Measurements from ENCODE around the gene KMT2A.
A peak's percentile ranks its signal among the peaks of the same experiment; 100 is the strongest.
"Not testable (repeated sequence)": the region's sequence is repeated elsewhere in the genome, so short reads cannot be mapped to it uniquely, and the experiment has no call there.

KMT2A gene

GRCh38 chr11:118411530-118411929 is 24.8 kb upstream of the KMT2A start:
- WGBS, 2 experiments (ENCODE audit: insufficient coverage in 2 of 2) = 89% methylated on average over 1 of the region's 4 CpGs; no CpG with 5 or more reads in 1 of the 2 experiments
- H3K4me3 ChIP-seq (ENCODE audit: extremely low read depth, insufficient read depth, low read length, poor library complexity, severe bottlenecking) = no peak overlapping the region
- H3K36me3 ChIP-seq (ENCODE audit: control insufficient read depth, insufficient read depth, low read length) = peaks cover 33% of the 10 kb centered on the region
- no peak overlapping the region for H3K27ac ChIP-seq (ENCODE audit: low read depth, low read length, severe bottlenecking)
- H3K9me3 ChIP-seq (ENCODE audit: control insufficient read depth, low read length) = no peaks in the 10 kb centered on the region
- peaks cover 13% of the 10 kb centered on the region for H3K4me1 ChIP-seq (ENCODE audit: control insufficient read depth, insufficient read depth, low read length, poor library complexity, severe bottlenecking)

- Histone ChIP-seq H3K27ac (ENCODE audit: low read depth, low read length, severe bottlenecking) (no peak overlapping the region), H3K4me3 (ENCODE audit: extremely low read depth, insufficient read depth, low read length, poor library complexity, severe bottlenecking) (no peak overlapping the region), H3K4me1 (ENCODE audit: control insufficient read depth, insufficient read depth, low read length, poor library complexity, severe bottlenecking) (peaks cover 17% of the 10 kb centered on the region), H3K9me3 (ENCODE audit: control insufficient read depth, low read length) (no peaks in the 10 kb centered on the region), H3K36me3 (ENCODE audit: control insufficient read depth, insufficient read depth, low read length) (peaks cover 20% of the 10 kb centered on the region)
- no CpG with 5 or more reads among the region's 1 CpG for WGBS, 2 experiments (ENCODE audit: insufficient coverage in 2 of 2)
Measured at GRCh38 chr11:118412921-118413320, 23.4 kb upstream of the KMT2A start.

GRCh38 chr11:118415062-118415738 is 21.1 kb upstream of the KMT2A start:
- H3K36me3 ChIP-seq (ENCODE audit: control insufficient read depth, insufficient read depth, low read length) = no peaks in the 10 kb centered on the region
- H3K9me3 ChIP-seq (ENCODE audit: control insufficient read depth, low read length) = no peaks in the 10 kb centered on the region
- H3K4me3 ChIP-seq (ENCODE audit: extremely low read depth, insufficient read depth, low read length, poor library complexity, severe bottlenecking) = no peak overlapping the region
- peaks cover 26% of the 10 kb centered on the region for H3K4me1 ChIP-seq (ENCODE audit: control insufficient read depth, insufficient read depth, low read length, poor library complexity, severe bottlenecking)
- WGBS, 2 experiments (ENCODE audit: insufficient coverage in 2 of 2) = 63 to 81% methylated on average over 3 to 7 of the region's 8 CpGs
- H3K27ac ChIP-seq (ENCODE audit: low read depth, low read length, severe bottlenecking) = peak overlapping the region; percentile 60

GRCh38 chr11:118415739-118416068 is 20.6 kb upstream of the KMT2A start:
- H3K9me3 ChIP-seq (ENCODE audit: control insufficient read depth, low read length) = no peaks in the 10 kb centered on the region
- H3K4me1 ChIP-seq (ENCODE audit: control insufficient read depth, insufficient read depth, low read length, poor library complexity, severe bottlenecking) = peaks cover 26% of the 10 kb centered on the region
- no peak overlapping the region for H3K4me3 ChIP-seq (ENCODE audit: extremely low read depth, insufficient read depth, low read length, poor library complexity, severe bottlenecking)
- peak overlapping the region; percentile 60 for H3K27ac ChIP-seq (ENCODE audit: low read depth, low read length, severe bottlenecking)
- H3K36me3 ChIP-seq (ENCODE audit: control insufficient read depth, insufficient read depth, low read length) = no peaks in the 10 kb centered on the region

DNA sequence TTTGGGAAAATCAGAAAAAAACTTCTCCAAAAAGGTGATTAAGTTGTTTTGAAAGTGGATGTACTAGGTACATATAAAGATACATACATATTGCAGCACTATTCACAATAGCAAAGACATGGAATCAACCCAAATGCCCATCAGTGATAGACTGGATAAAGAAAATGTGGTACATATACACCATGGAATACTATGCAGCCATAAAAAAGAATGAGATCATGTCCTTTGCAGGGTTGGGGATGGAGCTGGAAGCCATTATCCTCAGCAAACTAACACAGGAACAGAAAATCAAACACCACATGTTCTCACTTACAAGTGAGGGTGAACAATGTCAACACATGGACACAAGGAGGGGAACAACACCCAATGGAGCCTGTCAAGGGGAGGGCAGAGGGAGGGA is 19.4 kb upstream of the KMT2A start:
- H3K4me1 ChIP-seq (ENCODE audit: control insufficient read depth, insufficient read depth, low read length, poor library complexity, severe bottlenecking) = peaks cover 26% of the 10 kb centered on the region
- H3K36me3 ChIP-seq (ENCODE audit: control insufficient read depth, insufficient read depth, low read length); H3K9me3 ChIP-seq (ENCODE audit: control insufficient read depth, low read length); H3K27ac ChIP-seq (ENCODE audit: low read depth, low read length, severe bottlenecking); H3K4me3 ChIP-seq (ENCODE audit: extremely low read depth, insufficient read depth, low read length, poor library complexity, severe bottlenecking): not testable (repeated sequence)

- H3K9me3 ChIP-seq (ENCODE audit: control insufficient read depth, low read length) = no peaks in the 10 kb centered on the region
- no peak overlapping the region for H3K27ac ChIP-seq (ENCODE audit: low read depth, low read length, severe bottlenecking)
- H3K36me3 ChIP-seq (ENCODE audit: control insufficient read depth, insufficient read depth, low read length) = no peaks in the 10 kb centered on the region
- H3K4me1 ChIP-seq (ENCODE audit: control insufficient read depth, insufficient read depth, low read length, poor library complexity, severe bottlenecking) = peaks cover 26% of the 10 kb centered on the region
- H3K4me3 ChIP-seq (ENCODE audit: extremely low read depth, insufficient read depth, low read length, poor library complexity, severe bottlenecking) = no peak overlapping the region
- 81 to 100% methylated on average over 1 to 2 of the region's 4 CpGs for WGBS, 2 experiments (ENCODE audit: insufficient coverage in 2 of 2)
Measured at GRCh38 chr11:118417801-118418200, 18.5 kb upstream of the KMT2A start.

DNA sequence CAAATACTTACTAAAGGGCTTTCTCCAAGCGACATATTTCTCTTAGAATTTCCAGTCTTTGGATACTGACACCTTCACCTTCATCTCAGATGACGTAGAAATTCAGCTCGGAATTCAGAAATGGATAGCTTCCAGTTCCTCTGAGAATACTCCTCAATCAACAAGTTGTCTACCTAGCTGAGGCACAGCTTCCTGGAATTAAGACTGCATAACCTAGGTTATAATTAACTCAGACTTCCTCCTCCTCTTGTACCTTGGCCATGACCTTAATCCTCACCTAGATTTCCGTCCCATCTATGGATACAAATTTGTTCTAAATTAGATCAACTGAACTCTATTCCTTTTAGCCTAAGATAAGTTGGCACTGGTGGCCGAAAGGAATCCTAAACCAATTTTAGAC is 17.5 kb upstream of the KMT2A start:
- WGBS, 2 experiments (ENCODE audit: insufficient coverage in 2 of 2) = 87 to 91% methylated on average over 4 to 5 of the region's 5 CpGs

GRCh38 chr11:118427707-118428106 is 8.6 kb upstream of the KMT2A start:
- H3K27ac ChIP-seq (ENCODE audit: low read depth, low read length, severe bottlenecking) = no peak overlapping the region
- no peaks in the 10 kb centered on the region for H3K36me3 ChIP-seq (ENCODE audit: control insufficient read depth, insufficient read depth, low read length)
- WGBS, 2 experiments (ENCODE audit: insufficient coverage in 2 of 2) = 62% methylated on average over 1 of the region's 1 CpG; no CpG with 5 or more reads in 1 of the 2 experiments
- H3K4me1 ChIP-seq (ENCODE audit: control insufficient read depth, insufficient read depth, low read length, poor library complexity, severe bottlenecking) = peaks cover 19% of the 10 kb centered on the region
- H3K4me3 ChIP-seq (ENCODE audit: extremely low read depth, insufficient read depth, low read length, poor library complexity, severe bottlenecking) = no peak overlapping the region
- H3K9me3 ChIP-seq (ENCODE audit: control insufficient read depth, low read length) = no peaks in the 10 kb centered on the region

More for the DNA sequence above, 17.5 kb upstream of the KMT2A start:
- no peaks in the 10 kb centered on the region for H3K36me3 ChIP-seq (ENCODE audit: control insufficient read depth, insufficient read depth, low read length)
- peaks cover 26% of the 10 kb centered on the region for H3K4me1 ChIP-seq (ENCODE audit: control insufficient read depth, insufficient read depth, low read length, poor library complexity, severe bottlenecking)
- no peaks in the 10 kb centered on the region for H3K9me3 ChIP-seq (ENCODE audit: control insufficient read depth, low read length)
- H3K27ac ChIP-seq (ENCODE audit: low read depth, low read length, severe bottlenecking) = no peak overlapping the region
- H3K4me3 ChIP-seq (ENCODE audit: extremely low read depth, insufficient read depth, low read length, poor library complexity, severe bottlenecking) = no peak overlapping the region

GRCh38 chr11:118430956-118431355 is 5.3 kb upstream of the KMT2A start:
- Histone ChIP-seq H3K4me3 (ENCODE audit: extremely low read depth, insufficient read depth, low read length, poor library complexity, severe bottlenecking) (no peak overlapping the region), H3K9me3 (ENCODE audit: control insufficient read depth, low read length) (no peaks in the 10 kb centered on the region), H3K36me3 (ENCODE audit: control insufficient read depth, insufficient read depth, low read length) (no peaks in the 10 kb centered on the region), H3K4me1 (ENCODE audit: control insufficient read depth, insufficient read depth, low read length, poor library complexity, severe bottlenecking) (peaks cover 7% of the 10 kb centered on the region), H3K27ac (ENCODE audit: low read depth, low read length, severe bottlenecking) (no peak overlapping the region)
- 100% methylated on average over 1 of the region's 2 CpGs; no CpG with 5 or more reads in 1 of the 2 experiments for WGBS, 2 experiments (ENCODE audit: insufficient coverage in 2 of 2)

DNA sequence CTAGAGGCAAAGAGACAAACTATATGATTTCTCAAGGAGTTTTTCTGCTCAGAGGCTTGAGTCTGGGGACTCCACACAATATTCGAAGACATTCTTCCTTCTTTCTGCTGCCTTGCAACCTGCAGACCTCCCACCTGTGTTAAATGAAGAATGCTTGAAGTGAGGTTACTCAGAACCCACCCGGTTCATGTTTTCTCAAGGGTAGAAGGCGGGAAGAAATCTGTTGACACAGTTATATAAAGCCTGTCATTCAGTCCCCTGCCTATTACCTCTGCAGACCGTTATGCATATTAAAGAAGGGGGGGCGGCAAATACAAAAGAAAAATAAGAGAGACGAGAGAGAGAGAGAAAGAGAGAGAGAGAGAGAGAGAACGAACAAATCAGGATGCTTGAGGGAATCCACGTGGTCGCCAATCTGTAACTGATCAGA is 2.2 kb upstream of the KMT2A start:
- H3K27ac ChIP-seq (ENCODE audit: low read depth, low read length, severe bottlenecking) = no peak overlapping the region
- WGBS, 2 experiments (ENCODE audit: insufficient coverage in 2 of 2) = 6% methylated on average over 5 to 7 of the region's 9 CpGs
- H3K9me3 ChIP-seq (ENCODE audit: control insufficient read depth, low read length) = no peaks in the 10 kb centered on the region
- peaks cover 4% of the 10 kb centered on the region for H3K4me1 ChIP-seq (ENCODE audit: control insufficient read depth, insufficient read depth, low read length, poor library complexity, severe bottlenecking)
- H3K36me3 ChIP-seq (ENCODE audit: control insufficient read depth, insufficient read depth, low read length) = no peaks in the 10 kb centered on the region
- H3K4me3 ChIP-seq (ENCODE audit: extremely low read depth, insufficient read depth, low read length, poor library complexity, severe bottlenecking) = peak overlapping the region; percentile 94

- peaks cover 2% of the 10 kb centered on the region for H3K36me3 ChIP-seq (ENCODE audit: control insufficient read depth, insufficient read depth, low read length)
- 1 to 3% methylated on average over 16 to 20 of the region's 39 CpGs for WGBS, 2 experiments (ENCODE audit: insufficient coverage in 2 of 2)
Measured at GRCh38 chr11:118434553-118435289, 1.6 kb upstream of the KMT2A start.

More at GRCh38 chr11:118434553-118435289, 1.6 kb upstream of the KMT2A start:
- Histone ChIP-seq H3K27ac (ENCODE audit: low read depth, low read length, severe bottlenecking) (peak overlapping the region; percentile 79), H3K9me3 (ENCODE audit: control insufficient read depth, low read length) (no peaks in the 10 kb centered on the region), H3K4me3 (ENCODE audit: extremely low read depth, insufficient read depth, low read length, poor library complexity, severe bottlenecking) (peak overlapping the region; percentile 94), H3K4me1 (ENCODE audit: control insufficient read depth, insufficient read depth, low read length, poor library complexity, severe bottlenecking) (peaks cover 4% of the 10 kb centered on the region)
